Stomach (tissue), 19 donors: ENCODE measurements around the gene FANCD2. TPM values are rescaled to one million over a fixed set of nuclear protein-coding genes. Genes with fewer than 3 reads are reported as not detected.

Experiments used
- DNase-seq, 2 donors: peaks; one replicate each; pipeline versions ENCODE4 v3.0.0 to v3.0.0-alpha.2; 2013 to 2019
- H3K27ac ChIP-seq, 5 donors: fragments of 200-600 bp in 4 of 5; sonication (generic) in 4 of 5; one replicate each; pipeline ENCODE4 v1.5.1; 2013 to 2019; ENCODE audit warnings: mild to moderate bottlenecking in 1 of 5, moderate library complexity in 1 of 5
- H3K27me3 ChIP-seq, 3 donors: fragments of 200-600 bp; sonication (generic); one replicate each; pipeline ENCODE4 v1.5.1; 2017 to 2019; ENCODE audit warnings: mixed run types in 1 of 3
- H3K36me3 ChIP-seq, 4 donors: fragments of 200-600 bp; sonication (generic); 1 replicate in 3 of 4; 2 replicates in 1 of 4; pipeline ENCODE4 v1.5.1; 2016 to 2019
- H3K4me1 ChIP-seq, 4 donors: fragments of 200-600 bp; sonication (generic); one replicate each; pipeline ENCODE4 v1.5.1; 2016 to 2019
- H3K4me3 ChIP-seq, 4 donors: fragments of 200-600 bp; sonication (generic) in 3 of 4; one replicate each; pipeline ENCODE4 v1.5.1; 2016 to 2019; ENCODE audit warnings: mild to moderate bottlenecking in 1 of 4
- H3K9me3 ChIP-seq, 4 donors: fragments of 200-600 bp; sonication (generic); one replicate each; pipeline ENCODE4 v1.5.1; 2016 to 2019
- EP300 ChIP-seq: sonication (generic); formaldehyde crosslinking; IDR thresholded peaks from one replicate; pipeline ENCODE4 v1.6.1; 2017; ENCODE audit warnings: antibody characterized with exemption
- POLR2A ChIP-seq, 4 donors: fragments of 450-650 bp; IDR thresholded peaks; one replicate each; pipeline ENCODE4 v1.6.1; 2016; ENCODE audit warnings: antibody characterized with exemption in 4 of 4, control low read depth in 2 of 4, mild to moderate bottlenecking in 1 of 4, moderate library complexity in 1 of 4
- POLR2AphosphoS5 ChIP-seq, 3 donors: sonication (generic); formaldehyde crosslinking; IDR thresholded peaks; one replicate each; pipeline ENCODE4 v1.6.1; 2016; ENCODE audit warnings: antibody characterized with exemption in 3 of 3
- WGBS, 5 donors: extraction: QIAGEN DNeasy Blood & Tissue Kit in 3 of 5; methylation state at CpG; one replicate each; pipeline versions ENCODE4 v1.1.5 to v1.1.7; 2013 to 2018; 5-methylcytosine and 5-hydroxymethylcytosine counted together
- intact Hi-C: fragments of 100-400 bp; cut with DNase I; formaldehyde crosslinking; loops from one replicate; pipeline ENCODE4 v1.15.1; 2023; ENCODE audit warnings: low total_unique reads
- long read RNA-seq, 10 donors: transcript quantifications; one replicate each; lab custom pipeline, GENCODE V29; 2026
- polyA plus RNA-seq, 3 donors: library from polyadenylated mRNA; stranded (reverse); fragments of 200-250 nt; gene quantifications; one replicate each; pipeline ENCODE4 v1.2.3, GENCODE V29; 2013
- total RNA-seq, 5 donors: library from RNA; depleted of rRNA; stranded (reverse); fragments of >200 nt; gene quantifications; one replicate each; pipeline versions ENCODE4 v1.1.0 to v1.2.3, GENCODE V29; 2014 to 2016
- TF ChIP-seq, protein P1 (sequence below), 7 experiments: fragments of 450-650 bp in 4 of 7; fragments of 200-600 bp in 3 of 7; sonication (generic) in 3 of 7; IDR thresholded peaks; one replicate each; pipeline ENCODE4 v1.5.1; 2016 to 2019; ENCODE audit warnings: antibody characterized with exemption in 7 of 7, control low read depth in 2 of 7, mild to moderate bottlenecking in 1 of 7
- donor health status: healthy with polysubstance abuse.
- donor health status: Bipolar disorder and iron deficiency.
- donor health status: healthy.

Gene FANCD2
- 10 to 100 TPM in 1 of 5 donors, 1 to 10 TPM in 4; 1.3 to 21.1 (median 6.1) TPM for total RNA-seq
- 1 to 10 TPM in 2 of 3 donors, under 1 TPM in 1; 0.61 to 6.3 (median 5.3) TPM for polyA plus RNA-seq
- long read RNA-seq, donor 1 = 0 reads
- long read RNA-seq, donor 2 = 0 reads
- long read RNA-seq, donor 3 = 0 reads
- long read RNA-seq, donor 4 = 0 reads
- long read RNA-seq, donor 5 = 0 reads
- long read RNA-seq, donor 6 = 0 reads
- long read RNA-seq, donor 7 = 0 reads
- long read RNA-seq, donor 8 = 0 reads
- long read RNA-seq, donor 9 = 0 reads
- long read RNA-seq, donor 10 = 0 reads

DNA sequence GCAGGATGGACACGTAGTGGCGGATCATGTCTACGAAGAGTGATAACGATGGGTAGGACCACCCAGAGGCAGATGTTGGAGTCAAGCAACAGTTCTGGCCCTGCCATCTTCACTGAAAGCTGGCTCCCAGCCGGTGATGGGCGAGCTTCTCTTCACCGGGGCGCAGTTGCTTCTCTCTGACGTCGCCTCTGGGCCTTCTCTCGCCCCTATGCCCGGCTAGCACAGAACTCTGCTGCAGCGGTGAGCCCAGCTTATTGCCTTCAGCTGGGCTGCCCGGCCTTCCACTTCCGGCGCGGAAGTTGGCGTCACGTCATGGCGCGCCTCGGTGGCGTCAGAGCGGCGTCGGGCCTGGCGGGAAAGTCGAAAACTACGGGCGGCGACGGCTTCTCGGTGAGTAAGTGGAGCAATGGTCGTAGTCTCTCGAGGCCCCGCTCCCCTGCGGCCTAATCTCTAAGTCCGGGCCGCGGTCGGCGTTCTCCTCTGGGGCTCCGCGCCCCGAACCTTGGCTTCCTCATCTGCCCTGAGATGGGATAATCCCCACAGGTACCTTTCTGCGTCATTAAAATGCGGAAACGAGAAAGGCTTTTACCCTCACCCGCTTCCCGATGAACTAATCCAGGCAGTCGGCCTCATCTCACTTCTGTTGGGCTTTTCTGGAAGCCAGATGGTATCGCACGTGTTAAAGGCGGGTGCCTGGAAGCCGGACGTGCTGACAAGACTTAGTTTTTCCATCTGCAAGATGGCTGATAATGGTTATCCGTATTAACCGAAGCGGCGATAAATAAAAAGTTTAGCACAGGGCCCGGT is at the start of gene FANCD2:
Gene FANCD2 (plus strand): TSS at position 354 of the 807 bp plus-strand sequence. CDS start 2,221 bp downstream, outside the sequence.
- 0 to 1% (median 0%) methylated on average over 20 to 61 of the region's 61 CpGs for WGBS, 5 donors

DNA sequence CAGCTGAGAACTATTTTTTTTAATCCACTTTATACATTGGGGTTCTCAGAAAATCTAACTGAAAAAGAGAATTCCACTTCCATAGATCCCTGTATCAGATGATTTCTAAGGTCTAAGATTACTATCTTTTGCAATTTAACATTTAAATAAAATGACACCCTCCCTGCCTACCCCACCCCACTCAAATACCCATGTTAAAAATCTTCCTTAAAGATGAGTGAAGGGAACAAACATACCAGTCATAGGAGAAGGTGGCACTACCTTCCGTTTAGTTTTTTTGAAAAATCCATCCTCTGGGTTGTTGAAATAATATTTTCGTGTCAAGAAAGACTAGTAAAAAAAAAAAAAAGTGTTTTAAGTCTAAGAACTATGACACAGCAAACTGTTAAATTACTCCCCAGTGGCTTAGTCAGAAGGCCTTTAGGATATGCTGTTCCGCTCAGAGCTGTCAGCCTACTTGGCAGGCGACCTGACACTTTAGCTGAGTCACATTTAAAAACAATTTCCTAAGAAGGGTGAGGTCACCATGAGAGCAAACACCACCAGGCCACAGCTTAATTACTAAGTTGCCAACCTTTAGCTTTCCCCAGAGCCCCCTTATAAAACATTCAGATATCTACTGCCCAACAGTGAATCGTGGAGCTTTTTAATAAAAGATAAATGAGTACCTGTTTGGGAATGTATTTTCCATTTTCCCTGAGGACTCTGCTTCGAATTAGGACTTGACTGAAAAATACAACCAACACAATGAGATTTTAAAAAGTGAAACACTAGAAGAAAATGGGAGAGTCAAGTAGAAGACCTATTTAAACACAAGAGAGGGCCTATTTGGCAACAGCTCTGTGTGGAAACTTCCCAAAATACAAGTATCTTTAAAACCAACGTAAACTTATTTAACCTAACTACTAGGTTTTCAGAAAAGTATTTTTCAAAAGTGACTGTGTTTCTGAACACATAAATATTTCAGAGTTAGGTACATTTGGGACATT is 49.2 kb upstream of the FANCD2 start:
- peak; percentile 75 to 89 for DNase-seq
- TF ChIP-seq, protein P1, sequence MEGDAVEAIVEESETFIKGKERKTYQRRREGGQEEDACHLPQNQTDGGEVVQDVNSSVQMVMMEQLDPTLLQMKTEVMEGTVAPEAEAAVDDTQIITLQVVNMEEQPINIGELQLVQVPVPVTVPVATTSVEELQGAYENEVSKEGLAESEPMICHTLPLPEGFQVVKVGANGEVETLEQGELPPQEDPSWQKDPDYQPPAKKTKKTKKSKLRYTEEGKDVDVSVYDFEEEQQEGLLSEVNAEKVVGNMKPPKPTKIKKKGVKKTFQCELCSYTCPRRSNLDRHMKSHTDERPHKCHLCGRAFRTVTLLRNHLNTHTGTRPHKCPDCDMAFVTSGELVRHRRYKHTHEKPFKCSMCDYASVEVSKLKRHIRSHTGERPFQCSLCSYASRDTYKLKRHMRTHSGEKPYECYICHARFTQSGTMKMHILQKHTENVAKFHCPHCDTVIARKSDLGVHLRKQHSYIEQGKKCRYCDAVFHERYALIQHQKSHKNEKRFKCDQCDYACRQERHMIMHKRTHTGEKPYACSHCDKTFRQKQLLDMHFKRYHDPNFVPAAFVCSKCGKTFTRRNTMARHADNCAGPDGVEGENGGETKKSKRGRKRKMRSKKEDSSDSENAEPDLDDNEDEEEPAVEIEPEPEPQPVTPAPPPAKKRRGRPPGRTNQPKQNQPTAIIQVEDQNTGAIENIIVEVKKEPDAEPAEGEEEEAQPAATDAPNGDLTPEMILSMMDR (IDR thresholded peaks at IDR 0.05) = no peak
- TF ChIP-seq POLR2AphosphoS5 (IDR thresholded peaks at IDR 0.05) (peak; percentile 51 to 91 (median 84)), POLR2A (IDR thresholded peaks at IDR 0.05) (no peak), EP300 (peak; percentile 52)
- Histone ChIP-seq H3K4me3 (no peak overlapping the region), H3K9me3 (no peaks in the 10 kb centered on the region), H3K27me3 (no peaks in the 10 kb centered on the region), H3K27ac (peak overlapping the region; percentile 50 to 86 (median 76)), H3K36me3 (peaks cover 33 to 81% (median 71%) of the 10 kb centered on the region in 4 donors), H3K4me1 (peaks cover 8 to 51% (median 28%) of the 10 kb centered on the region in 4 donors)
- 26 to 41% (median 29%) methylated on average over 7 of the region's 7 CpGs for WGBS, 5 donors
- intact Hi-C loops = no loop called here

More for the DNA sequence above, at the start of gene FANCD2:
- Histone ChIP-seq H3K9me3 (no peaks in the 10 kb centered on the region), H3K27me3 (no peaks in the 10 kb centered on the region), H3K36me3 (peaks cover 16 to 27% (median 27%) of the 10 kb centered on the region in 4 donors), H3K4me3 (peak within 1 kb of the TSS; percentile 65 to 98 (median 85)), H3K27ac (peak within 1 kb of the TSS; percentile 63 to 88 (median 79)), H3K4me1 (peaks cover 14 to 38% (median 34%) of the 10 kb centered on the region in 4 donors)
- intact Hi-C loops = no loop called here
- peak; percentile 92 to 97 for DNase-seq
- TF ChIP-seq POLR2A (IDR thresholded peaks at IDR 0.05) (no peak), POLR2AphosphoS5 (IDR thresholded peaks at IDR 0.05) (peak; percentile 88 to 98 (median 92))
- TF ChIP-seq, protein P1 (IDR thresholded peaks at IDR 0.05) = peak in 1 of 7 experiments; percentile 10

DNA sequence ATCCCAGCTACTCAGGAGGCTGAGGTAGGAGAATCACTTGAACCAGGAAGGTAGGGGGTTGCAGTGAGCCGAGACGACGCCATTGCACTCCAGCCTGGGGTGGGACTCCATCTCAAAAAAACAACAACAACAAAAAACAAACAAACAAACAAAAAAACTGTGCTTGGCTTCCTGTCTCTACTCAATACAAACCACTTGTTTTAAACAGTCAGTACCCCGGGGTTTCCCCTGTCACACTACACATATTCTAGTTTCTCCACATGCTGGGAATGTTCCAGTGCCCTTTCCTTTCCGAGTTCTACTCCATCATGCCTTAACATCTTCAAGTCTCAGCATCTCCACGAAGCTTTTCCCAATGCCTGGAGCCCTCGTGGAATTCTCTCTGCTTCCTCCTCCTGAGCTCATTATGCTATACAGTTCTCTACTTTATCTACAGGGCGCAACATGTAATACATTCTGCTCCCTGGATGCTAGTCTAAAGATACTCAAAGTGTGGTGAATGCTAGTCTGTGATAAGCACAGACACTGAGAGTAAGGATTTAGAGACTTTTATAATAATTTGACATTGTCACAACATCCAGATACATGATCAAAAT is 47.4 kb upstream of the FANCD2 start:
- TF ChIP-seq POLR2AphosphoS5 (IDR thresholded peaks at IDR 0.05) (no peak), EP300 (no peak), POLR2A (IDR thresholded peaks at IDR 0.05) (no peak)
- TF ChIP-seq, protein P1 (IDR thresholded peaks at IDR 0.05) = no peak
- intact Hi-C loops = no loop called here
- H3K9me3 ChIP-seq = no peaks in the 10 kb centered on the region
- no peak overlapping the region for H3K4me3 ChIP-seq
- 81 to 90% (median 85%) methylated on average over 8 of the region's 8 CpGs for WGBS, 5 donors
- H3K4me1 ChIP-seq = peaks cover 8 to 67% (median 34%) of the 10 kb centered on the region in 4 donors
- peaks cover 18 to 71% (median 59%) of the 10 kb centered on the region in 4 donors for H3K36me3 ChIP-seq
- no peak for DNase-seq
- peak overlapping the region in 4 of 5 donors; percentile 22 to 86 (median 80) for H3K27ac ChIP-seq
- H3K27me3 ChIP-seq = no peaks in the 10 kb centered on the region
